GM19468 (cell line): ENCODE measurements around the gene MZB1.
"Not testable (repeated sequence)": the region's sequence is repeated elsewhere in the genome, so short reads cannot be mapped to it uniquely, and the experiment has no call there.

Experiments used
- ATAC-seq: cut with Tn5 transposase; IDR thresholded peaks from one replicate; pipeline ENCODE4 v1.9.1; 2021; ENCODE audit warnings: mild to moderate bottlenecking, moderate library complexity, moderate number of reproducible peaks; ENCODE audit not compliant: unreplicated experiment; ENCODE audit errors: extremely low read depth

MZB1 gene

GRCh38 chr5:139393497-139394122, 3.9 kb upstream of the MZB1 start:
- ATAC-seq, result no peak

DNA sequence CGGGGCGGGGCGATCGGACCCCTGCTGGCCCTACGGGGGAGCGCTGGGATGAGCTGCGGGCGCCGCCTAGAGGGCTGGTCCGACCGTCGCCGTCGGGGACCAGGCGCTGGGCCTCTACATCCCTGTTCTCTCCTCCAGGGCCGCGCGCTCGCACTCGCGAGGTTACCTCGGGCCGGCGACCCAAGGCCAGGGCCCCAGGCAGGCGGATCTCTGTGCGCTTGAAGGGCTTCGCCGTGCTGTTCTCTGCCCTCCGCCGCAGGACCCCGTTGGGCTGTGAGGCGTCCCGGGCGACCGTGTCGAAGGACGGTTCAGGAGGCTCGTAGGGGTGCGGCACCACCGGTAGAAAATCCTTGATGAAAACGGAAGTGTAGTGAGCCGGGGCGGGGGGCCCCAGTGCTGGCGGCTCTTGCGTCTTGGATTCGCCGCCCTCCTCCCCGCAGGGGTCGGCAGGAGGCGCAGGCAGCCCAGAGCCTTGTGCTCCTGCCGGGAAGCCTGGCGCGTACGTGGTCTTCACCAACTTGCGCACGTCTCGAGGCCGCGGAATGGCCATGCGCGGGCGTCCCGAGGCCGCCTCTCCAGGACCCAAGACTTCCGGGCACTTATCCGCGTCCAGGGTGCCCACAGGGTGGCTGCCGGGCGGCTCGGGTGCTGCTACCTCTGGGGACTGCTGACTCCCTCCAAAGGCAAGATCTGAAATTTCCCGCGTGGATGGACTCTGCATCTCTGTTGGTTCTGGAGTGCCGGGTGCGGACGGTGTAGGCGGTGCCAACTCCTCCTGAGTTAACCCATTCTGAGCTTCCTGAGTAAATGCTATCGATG, 3.2 kb upstream of the MZB1 start:
- peak; percentile 19 for ATAC-seq

- ATAC-seq, result peak; percentile 7
Measured at GRCh38 chr5:139392324-139392677, 2.6 kb upstream of the MZB1 start.

DNA sequence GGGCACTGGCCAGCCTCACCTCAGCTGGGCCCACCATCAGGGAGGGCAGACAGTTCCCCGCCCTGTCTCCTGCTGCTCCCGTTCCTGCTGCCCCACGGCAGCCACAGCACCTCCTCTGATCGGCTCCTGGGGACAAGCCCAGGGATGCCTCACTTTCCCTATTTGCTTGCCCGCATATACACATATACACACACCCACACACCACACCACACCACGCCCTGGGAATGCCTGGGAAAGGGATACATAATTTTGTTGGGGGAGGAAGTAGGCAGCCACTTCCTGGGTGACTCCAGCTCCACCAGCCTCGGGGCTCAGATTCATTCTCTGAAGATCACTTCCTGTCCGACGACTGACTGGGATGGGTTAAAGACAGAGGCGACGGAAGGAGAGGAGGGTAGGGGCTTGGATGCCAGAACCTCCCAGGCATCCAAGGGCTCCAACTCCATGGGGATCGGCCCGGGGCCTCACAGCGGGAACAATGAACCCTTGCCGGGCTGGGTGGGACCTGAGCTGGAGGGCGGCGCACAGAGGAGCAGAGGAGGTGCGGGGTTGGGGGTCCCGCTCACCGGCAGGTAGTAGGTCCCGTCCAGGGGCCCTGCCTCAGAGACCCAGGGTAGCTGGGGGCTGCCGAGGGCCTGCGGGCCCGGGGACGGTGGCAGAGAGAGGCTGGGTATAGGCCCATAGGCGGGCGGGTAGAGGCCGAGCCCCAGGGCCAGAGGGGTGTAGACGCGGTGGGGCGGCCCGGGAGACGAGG, 2.0 kb upstream of the MZB1 start:
- ATAC-seq, result no peak

DNA sequence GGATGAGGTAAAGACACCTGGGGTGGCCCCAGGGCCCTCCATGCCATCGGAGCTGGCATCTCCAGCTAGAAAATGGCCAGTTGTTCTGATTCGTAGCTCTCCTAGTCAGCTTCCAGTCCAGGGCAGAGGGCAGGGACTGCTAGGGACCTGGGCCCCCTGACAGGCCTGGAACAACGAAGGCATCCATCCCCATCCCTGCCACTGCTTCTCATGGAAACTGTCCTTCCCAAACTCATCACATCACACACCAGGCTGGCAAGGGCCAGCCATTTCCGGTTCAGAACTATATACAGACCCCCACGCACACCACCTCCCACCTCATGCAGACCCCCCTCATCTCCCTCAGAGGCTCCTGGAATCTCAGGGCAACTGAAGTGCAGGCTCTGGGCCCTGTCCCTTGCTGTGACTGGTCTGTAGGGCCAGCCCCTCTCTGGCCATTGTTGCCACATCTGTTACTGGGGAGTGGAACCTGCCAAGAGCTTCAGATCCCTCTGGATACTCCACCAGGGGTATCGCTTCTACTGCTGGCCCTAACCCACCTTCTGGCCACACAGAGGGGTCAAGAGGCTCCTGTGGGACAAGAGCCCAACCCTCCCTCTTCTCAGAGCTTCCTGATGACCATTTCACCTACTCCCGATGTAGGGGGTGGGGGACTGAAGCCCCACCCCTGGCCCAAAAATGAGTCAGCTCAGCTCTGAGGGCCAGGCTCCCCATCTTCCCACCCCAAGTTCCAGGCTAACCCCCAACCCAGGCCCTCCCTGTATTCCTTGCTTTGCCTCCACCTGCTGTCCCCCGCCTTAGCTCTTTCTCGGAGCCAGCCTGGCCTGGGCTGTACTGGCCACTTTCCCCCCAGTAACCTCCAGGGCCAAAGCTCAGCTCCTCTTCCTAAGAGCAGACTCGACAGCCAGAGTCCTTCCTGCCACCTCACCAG, 1.2 kb upstream of the MZB1 start:
- ATAC-seq, result no peak

- no peak for ATAC-seq
Measured at GRCh38 chr5:139388198-139388821, 1.4 kb downstream of the MZB1 start.

GRCh38 chr5:139387611-139388197, 2.0 kb downstream of the MZB1 start:
- no peak for ATAC-seq

- not testable (repeated sequence) for ATAC-seq
Measured at GRCh38 chr5:139386956-139387355, 2.8 kb downstream of the MZB1 start.

- no peak for ATAC-seq
Measured at GRCh38 chr5:139386050-139386438, 3.7 kb downstream of the MZB1 start.

GRCh38 chr5:139385061-139386049, 4.4 kb downstream of the MZB1 start:
- no peak for ATAC-seq

DNA sequence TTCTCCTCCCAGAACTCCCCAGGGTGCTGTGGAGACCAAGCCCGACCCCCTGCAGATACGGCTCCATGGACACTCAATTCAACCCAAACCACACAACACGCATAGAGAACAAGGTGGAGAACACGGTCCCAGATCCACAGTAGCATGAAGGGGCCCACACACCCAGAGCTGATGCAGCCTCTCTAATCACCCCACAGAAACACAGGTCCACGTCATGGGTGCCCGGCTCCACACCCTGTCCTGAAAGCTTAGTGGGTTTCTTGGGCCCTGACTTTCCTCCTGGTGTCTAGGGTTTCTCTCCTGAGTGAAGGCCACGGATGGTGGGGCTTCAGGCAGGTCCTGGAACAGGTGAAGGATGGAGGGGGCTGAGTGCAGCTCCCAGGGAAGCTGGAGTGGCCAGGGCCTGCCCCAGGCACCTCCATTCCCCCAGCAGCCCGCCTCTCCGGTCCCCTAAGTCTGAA, 5.1 kb downstream of the MZB1 start:
- ATAC-seq, result no peak

GRCh38 chr5:139383993-139384590, 5.6 kb downstream of the MZB1 start:
- ATAC-seq, result no peak

- no peak for ATAC-seq
Measured at GRCh38 chr5:139383275-139383992, 6.3 kb downstream of the MZB1 start, which contains the start of gene SLC23A1. TSS of gene SLC23A1 (minus strand) at chr5:139383297. CDS start at chr5:139383253, 44 bp downstream.

DNA sequence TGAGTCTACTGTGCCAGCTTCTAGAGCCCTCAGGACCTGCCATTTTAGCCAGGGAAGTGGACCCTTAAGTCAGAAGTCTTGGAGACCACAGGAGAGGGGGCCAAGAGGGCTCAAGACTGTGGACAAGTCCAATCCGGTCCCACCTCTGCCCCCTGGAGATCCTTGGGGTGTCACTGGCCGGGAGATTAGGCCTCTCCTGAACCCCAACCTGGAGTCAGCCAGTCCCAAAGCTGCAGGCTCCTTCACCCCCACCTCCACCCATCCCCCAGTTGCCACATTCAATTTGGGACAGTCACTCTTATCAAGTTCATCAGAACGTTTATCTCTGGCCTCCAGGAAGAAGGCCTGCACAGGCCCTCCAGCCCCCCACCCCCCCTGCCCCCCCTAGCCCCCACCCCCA, 6.9 kb downstream of the MZB1 start:
- no peak for ATAC-seq

GRCh38 chr5:139381837-139382761, 7.6 kb downstream of the MZB1 start:
- ATAC-seq, result no peak
